ENCODE results near the gene USP21.
A peak's percentile ranks its signal among the peaks of the same experiment; 100 is the strongest.

Gene USP21

DNA sequence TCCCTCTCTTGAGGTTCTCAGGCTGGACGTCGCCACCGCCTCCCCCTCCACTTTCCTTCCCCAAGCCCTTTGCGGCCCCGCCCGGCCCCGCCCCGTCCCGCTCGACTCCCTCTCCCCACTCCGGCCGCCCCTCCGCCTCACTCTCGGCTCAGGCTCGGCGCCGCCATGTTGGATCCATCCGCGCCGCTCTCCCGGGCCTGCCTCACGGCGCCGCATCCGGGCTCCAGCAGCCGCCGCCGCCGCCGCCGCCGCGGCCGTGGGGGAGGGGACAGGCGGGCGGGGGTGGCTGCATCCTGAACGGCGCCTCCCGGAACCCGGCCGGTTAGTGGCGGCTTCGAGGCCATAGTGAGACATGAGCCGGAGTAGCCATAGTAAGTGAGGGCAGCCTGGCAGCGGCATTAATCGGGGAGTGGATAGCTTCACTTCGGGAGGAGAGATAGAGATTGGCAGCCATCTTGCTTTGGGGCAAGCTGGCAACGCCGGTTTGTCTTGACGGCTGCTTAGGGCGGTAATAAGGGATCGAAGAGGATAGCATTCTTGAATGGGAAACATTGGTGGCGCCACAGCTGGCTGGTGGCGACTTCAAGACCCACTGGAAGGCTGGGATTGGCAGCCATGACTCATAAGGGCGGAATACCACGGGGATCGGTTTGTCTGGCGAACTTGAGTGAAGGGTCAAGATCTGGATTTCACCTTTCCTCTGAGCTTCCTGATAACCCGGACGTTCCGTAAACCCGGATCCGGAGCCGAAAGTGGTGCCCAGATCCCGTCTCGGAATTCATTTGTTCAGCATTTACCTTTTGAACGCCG, 26.7 kb upstream of the USP21 start, which contains the start of gene DEDD:
Gene DEDD (minus strand): TSS at position 258 of the 810 bp plus-strand sequence. CDS start 8,205 bp downstream, outside the sequence.
- peak; percentile 92 for DNase-seq
- Histone ChIP-seq H3K4me3 (ENCODE audit: low read depth, low read length) (peak within 1 kb of the TSS; percentile 78), H3K4me1 (peaks cover 4% of the 10 kb centered on the region; the same call in 1 of the 2 replicates), H3K36me3 (peaks cover 27% of the 10 kb centered on the region), H3K27me3 (no peaks in the 10 kb centered on the region), H3K9me3 (no peaks in the 10 kb centered on the region)
- TF ChIP-seq, protein P1, sequence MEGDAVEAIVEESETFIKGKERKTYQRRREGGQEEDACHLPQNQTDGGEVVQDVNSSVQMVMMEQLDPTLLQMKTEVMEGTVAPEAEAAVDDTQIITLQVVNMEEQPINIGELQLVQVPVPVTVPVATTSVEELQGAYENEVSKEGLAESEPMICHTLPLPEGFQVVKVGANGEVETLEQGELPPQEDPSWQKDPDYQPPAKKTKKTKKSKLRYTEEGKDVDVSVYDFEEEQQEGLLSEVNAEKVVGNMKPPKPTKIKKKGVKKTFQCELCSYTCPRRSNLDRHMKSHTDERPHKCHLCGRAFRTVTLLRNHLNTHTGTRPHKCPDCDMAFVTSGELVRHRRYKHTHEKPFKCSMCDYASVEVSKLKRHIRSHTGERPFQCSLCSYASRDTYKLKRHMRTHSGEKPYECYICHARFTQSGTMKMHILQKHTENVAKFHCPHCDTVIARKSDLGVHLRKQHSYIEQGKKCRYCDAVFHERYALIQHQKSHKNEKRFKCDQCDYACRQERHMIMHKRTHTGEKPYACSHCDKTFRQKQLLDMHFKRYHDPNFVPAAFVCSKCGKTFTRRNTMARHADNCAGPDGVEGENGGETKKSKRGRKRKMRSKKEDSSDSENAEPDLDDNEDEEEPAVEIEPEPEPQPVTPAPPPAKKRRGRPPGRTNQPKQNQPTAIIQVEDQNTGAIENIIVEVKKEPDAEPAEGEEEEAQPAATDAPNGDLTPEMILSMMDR (IDR thresholded peaks at IDR 0.05; ENCODE audit: low read depth, low read length), result no peak

DNA sequence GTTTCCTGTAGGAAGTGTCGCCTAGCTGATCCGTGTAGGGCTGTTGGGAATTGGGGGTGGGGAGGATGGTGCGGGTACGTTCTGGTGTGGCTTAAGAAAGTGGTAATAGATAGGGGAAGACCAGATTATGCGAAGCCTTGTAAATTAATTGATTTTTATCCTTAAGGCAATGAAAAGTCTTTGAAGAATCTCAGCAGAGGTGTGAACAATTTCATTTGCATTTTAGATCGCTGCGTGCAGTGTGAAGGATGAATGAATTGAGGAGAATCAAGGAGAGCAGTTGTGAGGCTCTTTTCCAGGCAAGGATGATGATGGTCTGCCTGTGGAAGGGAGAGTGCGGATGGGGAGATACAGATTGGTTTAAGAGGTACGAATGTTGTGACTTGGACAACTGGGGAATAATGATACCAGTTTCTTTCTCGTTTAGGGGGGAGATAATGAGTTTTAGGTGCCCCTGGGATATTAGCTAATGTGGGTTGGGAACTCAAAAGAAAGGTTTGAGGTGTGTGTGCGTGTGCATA, 26.0 kb upstream of the USP21 start:
- no peaks in the 10 kb centered on the region for H3K9me3 ChIP-seq
- no peak for DNase-seq
- peak overlapping the region; percentile 78 for H3K4me3 ChIP-seq (ENCODE audit: low read depth, low read length)
- H3K27me3 ChIP-seq, result no peaks in the 10 kb centered on the region
- H3K36me3 ChIP-seq, result peaks cover 21% of the 10 kb centered on the region
- H3K4me1 ChIP-seq, result peaks cover 4% of the 10 kb centered on the region; the same call in 1 of the 2 replicates
- TF ChIP-seq, protein P1 (IDR thresholded peaks at IDR 0.05; ENCODE audit: low read depth, low read length), result no peak

DNA sequence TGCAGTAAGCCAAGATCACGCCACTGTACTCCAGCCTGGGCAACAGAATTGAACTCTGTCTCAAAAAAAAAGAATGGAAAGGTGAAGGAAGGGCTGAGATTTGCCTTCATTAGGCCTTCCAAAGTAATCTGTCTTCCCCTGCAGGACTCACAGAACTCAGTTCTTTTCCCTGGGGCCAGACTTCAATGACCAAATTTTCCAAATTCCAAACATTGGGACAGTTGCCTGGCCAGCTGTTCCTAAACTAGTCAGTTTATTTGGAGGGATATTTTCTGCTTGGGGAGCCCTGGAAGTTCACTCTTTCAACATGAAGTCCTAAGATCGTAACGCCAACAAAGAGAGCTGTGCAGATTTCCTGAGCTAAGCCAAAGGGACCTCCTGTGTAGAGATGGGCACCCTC, 21.4 kb upstream of the USP21 start:
- Histone ChIP-seq H3K4me1 (no peaks in the 10 kb centered on the region), H3K36me3 (no peaks in the 10 kb centered on the region), H3K4me3 (ENCODE audit: low read depth, low read length) (no peak overlapping the region), H3K9me3 (no peaks in the 10 kb centered on the region), H3K27me3 (no peaks in the 10 kb centered on the region)
- TF ChIP-seq, protein P1 (IDR thresholded peaks at IDR 0.05; ENCODE audit: low read depth, low read length), result no peak
- no peak for DNase-seq

DNA sequence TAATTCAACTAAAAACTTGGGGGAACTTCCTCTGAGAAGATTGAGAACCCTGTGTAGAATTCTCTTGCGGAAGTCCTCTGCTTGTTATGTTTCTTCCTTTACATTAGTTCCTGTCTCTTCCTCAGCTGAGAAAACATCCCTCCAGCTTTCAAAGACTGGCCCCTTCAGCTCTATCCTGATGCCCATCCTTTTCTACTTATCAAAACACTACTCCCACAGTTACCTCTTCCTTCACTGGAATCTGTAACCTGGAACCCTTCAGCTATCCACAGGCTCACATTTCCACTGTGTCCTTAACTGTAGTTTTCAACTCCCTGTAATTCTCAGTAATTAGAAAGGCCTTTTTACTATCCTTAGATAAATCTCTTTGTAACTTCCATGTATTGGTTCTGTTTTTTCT, 20.9 kb upstream of the USP21 start:
- Histone ChIP-seq H3K4me3 (ENCODE audit: low read depth, low read length) (no peak overlapping the region), H3K9me3 (no peaks in the 10 kb centered on the region)
- no peak for DNase-seq

DNA sequence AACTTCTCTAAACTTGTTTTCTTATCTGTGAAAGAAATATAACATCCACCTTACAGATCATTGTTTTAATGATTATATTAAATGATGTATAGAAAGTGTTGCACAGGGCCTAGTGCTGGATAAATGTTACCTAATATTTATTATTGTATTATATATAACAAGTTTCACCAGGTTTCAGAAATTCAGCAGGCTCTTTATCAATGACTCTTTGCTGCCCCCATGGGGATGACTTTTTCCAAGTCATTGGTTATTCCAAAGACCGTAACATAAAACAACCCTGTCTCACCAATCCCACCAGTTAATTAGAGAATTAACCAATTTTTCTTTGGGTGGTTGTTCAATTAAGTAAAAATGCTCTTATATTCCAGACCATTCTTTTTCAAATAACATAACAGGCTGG, 19.5 kb upstream of the USP21 start:
- peak; percentile 63 for DNase-seq
- TF ChIP-seq, protein P1 (IDR thresholded peaks at IDR 0.05; ENCODE audit: low read depth, low read length), result peak; percentile 74
- no peaks in the 10 kb centered on the region for H3K4me1 ChIP-seq
- no peaks in the 10 kb centered on the region for H3K36me3 ChIP-seq
- no peaks in the 10 kb centered on the region for H3K27me3 ChIP-seq
- no peak overlapping the region for H3K4me3 ChIP-seq (ENCODE audit: low read depth, low read length)
- no peaks in the 10 kb centered on the region for H3K9me3 ChIP-seq

More for the DNA sequence above, 20.9 kb upstream of the USP21 start:
- Histone ChIP-seq H3K36me3 (no peaks in the 10 kb centered on the region), H3K27me3 (no peaks in the 10 kb centered on the region), H3K4me1 (no peaks in the 10 kb centered on the region)
- TF ChIP-seq, protein P1 (IDR thresholded peaks at IDR 0.05; ENCODE audit: low read depth, low read length), result no peak

Data from BE2C (cell line).